ENCODE measurements around the gene PLD5.

Gene PLD5

GRCh38 chr1:242524571-242525359 is at the start of gene PLD5:
TSS of gene PLD5 (minus strand) at chr1:242524697.
- no peak for DNase-seq

GRCh38 chr1:242569867-242570266 is 45.4 kb upstream of the PLD5 start:
- no peak for DNase-seq

- no peak for DNase-seq
Observed at GRCh38 chr1:242568666-242569065, 44.2 kb upstream of the PLD5 start.

- DNase-seq: no peak
Observed at GRCh38 chr1:242567596-242567995, 43.1 kb upstream of the PLD5 start.

- DNase-seq: no peak
Observed at GRCh38 chr1:242556759-242557158, 32.3 kb upstream of the PLD5 start.

- no peak for DNase-seq
Observed at GRCh38 chr1:242556276-242556675, 31.8 kb upstream of the PLD5 start.

- DNase-seq: no peak
Observed at GRCh38 chr1:242554577-242554976, 30.1 kb upstream of the PLD5 start.

- no peak for DNase-seq
Observed at GRCh38 chr1:242546849-242547729, 22.6 kb upstream of the PLD5 start.

GRCh38 chr1:242546441-242546840 is 21.9 kb upstream of the PLD5 start:
- DNase-seq: no peak

- DNase-seq: no peak
Observed at GRCh38 chr1:242544071-242544470, 19.6 kb upstream of the PLD5 start.

GRCh38 chr1:242542271-242542670 is 17.8 kb upstream of the PLD5 start:
- DNase-seq: no peak

- DNase-seq: no peak
Observed at GRCh38 chr1:242535986-242536385, 11.5 kb upstream of the PLD5 start.

GRCh38 chr1:242534753-242535152 is 10.3 kb upstream of the PLD5 start:
- DNase-seq: no peak

- no peak for DNase-seq
Observed at GRCh38 chr1:242530761-242531160, 6.3 kb upstream of the PLD5 start.

GRCh38 chr1:242525769-242526168 is 1.3 kb upstream of the PLD5 start:
- DNase-seq: no peak

GRCh38 chr1:242525360-242525722 is 844 bp upstream of the PLD5 start:
- DNase-seq: no peak

GRCh38 chr1:242523719-242524570 is 552 bp downstream of the PLD5 start:
- DNase-seq: no peak

GRCh38 chr1:242522996-242523718 is 1.3 kb downstream of the PLD5 start:
- no peak for DNase-seq

GRCh38 chr1:242522304-242522945 is 2.1 kb downstream of the PLD5 start:
- DNase-seq: no peak

GRCh38 chr1:242515555-242515954 is 8.9 kb downstream of the PLD5 start:
- DNase-seq: no peak

GRCh38 chr1:242506724-242507123 is 17.8 kb downstream of the PLD5 start:
- no peak for DNase-seq

- DNase-seq: no peak
Observed at GRCh38 chr1:242489545-242489944, 35.0 kb downstream of the PLD5 start.

Data from CD4-positive, alpha-beta T cell treated with Interleukin-1 beta for 1 hour (primary cell).